GM12872 (cell line): ENCODE results near the gene PGS1.

Experiments used
- CTCF ChIP-seq: IDR thresholded peaks from 3 replicates; pipeline ENCODE4 v1.5.1; 2011; ENCODE audit warnings: low read depth, mild to moderate bottlenecking, low read length, moderate library complexity; ENCODE audit not compliant: insufficient read depth

PGS1 gene

GRCh38 chr17:78390241-78391050 lies 12.0 kb downstream of the PGS1 start:
- TF ChIP-seq CTCF, result peak; percentile 46; the same call in 2 of the 3 replicates

DNA sequence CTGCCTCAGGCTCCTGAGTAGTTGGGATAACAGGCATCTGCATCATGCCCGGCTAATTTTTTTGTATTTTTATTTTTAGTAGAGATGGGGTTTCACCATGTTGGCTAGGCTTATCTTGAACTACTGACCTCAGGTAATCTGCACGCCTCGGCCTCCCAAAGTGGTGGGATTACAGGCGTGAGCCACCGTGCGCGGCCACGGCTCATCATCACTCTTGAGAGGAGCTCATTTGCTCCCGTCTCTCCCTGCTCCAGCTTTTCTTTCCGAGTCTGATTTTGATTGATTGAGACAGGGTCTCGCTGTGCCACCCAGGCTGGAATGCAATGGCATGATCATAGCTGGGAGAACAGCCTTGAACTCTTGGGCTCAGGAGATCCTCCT lies 12.6 kb downstream of the PGS1 start:
- no peak for TF ChIP-seq CTCF

DNA sequence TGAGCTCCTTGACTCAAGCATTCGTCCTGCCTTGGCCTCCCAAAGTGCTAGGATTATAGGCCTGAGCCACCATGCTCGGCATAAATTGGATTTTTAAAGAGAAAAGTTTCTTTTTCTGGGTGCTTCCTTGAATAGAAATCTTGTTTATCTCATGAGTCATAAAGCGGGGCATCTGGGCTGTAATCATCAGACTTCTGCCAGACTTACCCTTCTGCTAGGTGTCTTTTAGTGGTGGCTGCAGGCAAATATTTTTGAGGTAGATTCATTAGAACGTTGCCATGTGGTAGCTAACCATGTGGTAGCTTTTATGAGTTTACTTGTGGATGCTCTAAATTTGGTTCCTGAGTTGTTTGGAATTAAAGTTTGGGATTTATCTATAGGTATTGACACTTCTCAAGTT lies 13.4 kb downstream of the PGS1 start:
- no peak for TF ChIP-seq CTCF

DNA sequence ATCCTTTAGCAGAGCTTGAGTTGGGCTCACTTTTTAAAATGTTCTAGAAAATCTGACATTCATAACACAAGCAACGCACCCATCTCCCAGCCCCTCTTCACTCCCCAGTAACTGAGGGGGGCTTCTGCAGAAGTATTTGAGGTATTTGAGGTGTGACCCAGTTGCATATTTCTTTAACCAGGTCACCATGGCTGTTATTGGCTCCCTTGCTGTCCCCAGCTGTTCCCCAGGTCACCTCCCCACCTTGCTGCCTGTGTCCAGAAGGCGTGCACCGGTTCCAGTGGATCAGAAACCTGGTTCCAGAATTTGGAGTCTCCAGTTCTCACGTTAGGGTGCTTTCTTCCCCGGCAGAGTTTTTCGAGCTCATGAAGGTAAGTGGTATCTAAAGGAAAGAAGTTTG lies 13.8 kb downstream of the PGS1 start:
- no peak for TF ChIP-seq CTCF

DNA sequence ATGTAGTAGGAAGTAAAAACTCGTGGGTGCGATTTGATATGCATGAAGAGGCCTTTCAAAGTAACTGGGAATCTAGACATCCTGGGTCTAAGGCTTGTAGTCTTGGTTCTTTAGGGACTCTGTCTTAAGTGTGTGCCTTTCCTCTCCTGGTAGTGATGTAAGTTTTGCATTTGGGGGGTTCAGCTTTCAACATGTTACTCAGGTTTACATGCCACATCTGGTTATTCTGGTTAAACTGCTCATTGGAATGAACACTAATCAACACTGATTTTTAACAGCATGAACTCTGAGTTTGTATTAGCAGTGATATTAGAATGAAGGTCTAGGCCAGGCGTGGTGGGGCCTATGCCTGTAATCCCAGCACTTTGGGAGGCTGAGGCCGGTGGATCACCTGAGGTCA lies 15.1 kb downstream of the PGS1 start:
- TF ChIP-seq CTCF, result no peak

- TF ChIP-seq CTCF, result no peak
These were observed 15.8 kb downstream of the PGS1 start for GRCh38 chr17:78394209-78394608.

DNA sequence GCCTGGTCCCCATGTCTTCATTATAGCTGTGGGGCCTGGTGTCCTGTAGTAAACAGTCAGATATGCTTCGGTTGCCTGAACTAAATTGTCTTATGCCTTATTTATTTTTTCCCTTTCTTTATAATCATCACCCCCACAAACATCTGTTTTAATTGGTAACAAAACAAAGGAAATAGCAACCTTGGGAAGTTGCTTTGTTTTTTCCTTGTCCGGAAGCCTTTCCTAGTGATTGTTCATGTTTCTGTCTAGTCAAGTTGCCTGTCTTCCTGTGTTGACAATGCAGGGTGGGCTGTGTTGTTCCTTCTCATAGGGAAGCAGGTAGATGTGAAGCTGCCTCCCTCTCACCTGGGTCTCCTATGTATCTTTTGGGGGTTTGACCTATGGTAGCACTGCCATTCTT lies 16.7 kb downstream of the PGS1 start:
- no peak for TF ChIP-seq CTCF
